H9 (cell line): Measurements from ENCODE around the gene CRB3. TPM values are rescaled to one million over a fixed set of nuclear protein-coding genes. Genes with fewer than 3 reads are reported as not detected.

Experiments used
- DNase-seq: peaks from one replicate; pipeline ENCODE4 v3.0.0-alpha.2; 2017
- H2AFZ ChIP-seq: one replicate; pipeline ENCODE4 v1.6.1; 2013; ENCODE audit warnings: mild to moderate bottlenecking, low read length, control low read depth, moderate library complexity
- H2AK5ac ChIP-seq: 2 replicates; pipeline ENCODE4 v1.6.1; 2013; ENCODE audit warnings: low read length, control low read depth, mixed read lengths; ENCODE audit not compliant: insufficient read length
- H2BK120ac ChIP-seq: one replicate; pipeline ENCODE4 v1.6.1; 2013; ENCODE audit warnings: low read depth, mild to moderate bottlenecking, low read length, control low read depth, inconsistent platforms; ENCODE audit not compliant: poor library complexity, severe bottlenecking
- H2BK12ac ChIP-seq: 2 replicates; pipeline ENCODE4 v1.6.1; 2013; ENCODE audit warnings: low read length, control low read depth, mixed read lengths, low read depth; ENCODE audit not compliant: insufficient read length
- H2BK15ac ChIP-seq: 2 replicates; pipeline ENCODE4 v1.6.1; 2013; ENCODE audit warnings: low read depth, low read length, control low read depth
- H2BK20ac ChIP-seq: one replicate; pipeline ENCODE4 v1.6.1; 2013; ENCODE audit warnings: low read depth, mild to moderate bottlenecking, low read length, control low read depth, inconsistent platforms; ENCODE audit not compliant: poor library complexity, severe bottlenecking
- H2BK5ac ChIP-seq: 2 replicates; pipeline ENCODE4 v1.6.1; 2013; ENCODE audit warnings: low read length, control low read depth, mixed read lengths; ENCODE audit not compliant: insufficient read length
- H3K14ac ChIP-seq: 2 replicates; pipeline ENCODE4 v1.6.1; 2013; ENCODE audit warnings: low read length, control low read depth; ENCODE audit not compliant: insufficient read depth
- H3K18ac ChIP-seq: 2 replicates; pipeline ENCODE4 v1.6.1; 2013; ENCODE audit warnings: low read depth, mild to moderate bottlenecking, mixed read lengths, low read length, control low read depth; ENCODE audit not compliant: insufficient read length
- H3K23ac ChIP-seq: 2 replicates; pipeline ENCODE4 v1.6.1; 2013; ENCODE audit warnings: low read length, control low read depth, mixed read lengths, low read depth; ENCODE audit not compliant: insufficient read length
- H3K23me2 ChIP-seq: 2 replicates; pipeline ENCODE4 v1.6.1; 2013; ENCODE audit warnings: low read depth, mild to moderate bottlenecking, mixed read lengths, low read length, control low read depth; ENCODE audit not compliant: insufficient read length, poor library complexity, severe bottlenecking
- H3K27ac ChIP-seq: 2 replicates; pipeline ENCODE4 v1.5.1; 2013; ENCODE audit warnings: low read length, control low read depth, mixed read lengths, low read depth; ENCODE audit not compliant: insufficient read length
- H3K27me3 ChIP-seq: 2 replicates; pipeline ENCODE4 v1.6.1; 2013; ENCODE audit warnings: low read length, control low read depth, inconsistent platforms; ENCODE audit not compliant: insufficient read depth
- H3K4ac ChIP-seq: 2 replicates; pipeline ENCODE4 v1.6.1; 2013; ENCODE audit warnings: low read depth, mild to moderate bottlenecking, control low read depth, inconsistent platforms, low read length, moderate library complexity
- H3K4me1 ChIP-seq: 2 replicates; pipeline ENCODE4 v1.6.1; 2013; ENCODE audit warnings: low read length, control low read depth, inconsistent platforms; ENCODE audit not compliant: insufficient read depth
- H3K4me2 ChIP-seq: 2 replicates; pipeline ENCODE4 v1.6.1; 2013; ENCODE audit warnings: low read length, control low read depth, mixed read lengths; ENCODE audit not compliant: insufficient read length, insufficient read depth
- H3K56ac ChIP-seq: 2 replicates; pipeline ENCODE4 v1.6.1; 2013; ENCODE audit warnings: low read depth, mild to moderate bottlenecking, mixed read lengths, low read length, control low read depth; ENCODE audit not compliant: insufficient read length
- H3K79me1 ChIP-seq: 2 replicates; pipeline ENCODE4 v1.6.1; 2013; ENCODE audit warnings: low read depth, mild to moderate bottlenecking, moderate library complexity, low read length, control low read depth, inconsistent platforms; ENCODE audit not compliant: insufficient read depth, poor library complexity, severe bottlenecking
- H3K79me2 ChIP-seq: 2 replicates; pipeline ENCODE4 v1.6.1; 2013; ENCODE audit warnings: low read length, control low read depth, inconsistent platforms; ENCODE audit not compliant: insufficient read depth
- H3K9ac ChIP-seq: 2 replicates; pipeline ENCODE4 v1.6.1; 2013; ENCODE audit warnings: low read length, control low read depth, mixed read lengths; ENCODE audit not compliant: insufficient read length; ENCODE audit errors: extremely low read depth
- H3K9me3 ChIP-seq: one replicate; pipeline ENCODE4 v1.6.1; 2013; ENCODE audit warnings: low read depth, low read length, inconsistent platforms; ENCODE audit not compliant: control insufficient read depth
- H3T11ph ChIP-seq: one replicate; pipeline ENCODE4 v1.6.1; 2013; ENCODE audit warnings: mild to moderate bottlenecking, low read length, control low read depth, inconsistent platforms
- H4K20me1 ChIP-seq: one replicate; pipeline ENCODE4 v1.6.1; 2013; ENCODE audit not compliant: control insufficient read depth, insufficient read length, insufficient read depth
- H4K5ac ChIP-seq: 2 replicates; pipeline ENCODE4 v1.6.1; 2013; ENCODE audit warnings: low read depth, mild to moderate bottlenecking, mixed read lengths, low read length, control low read depth; ENCODE audit not compliant: insufficient read length
- H4K8ac ChIP-seq: replicated peaks from 2 replicates; pipeline ENCODE4 v1.6.1; 2013; ENCODE audit warnings: low read length, control low read depth, mixed read lengths, low read depth; ENCODE audit not compliant: insufficient read length
- H4K91ac ChIP-seq: 2 replicates; pipeline ENCODE4 v1.6.1; 2013; ENCODE audit warnings: low read depth, mild to moderate bottlenecking, moderate library complexity, mixed read lengths, low read length, control low read depth; ENCODE audit not compliant: insufficient read length
- H3K27ac Mint-ChIP-seq, 3 experiments: 2 replicates in 2 of 3; 3 replicates in 1 of 3; pipeline ENCODE4 v1.8.0; 2020 to 2021; ENCODE audit warnings: mixed read lengths in 3 of 3, mild to moderate bottlenecking in 1 of 3, moderate library complexity in 1 of 3
- H3K27me3 Mint-ChIP-seq: 2 replicates; pipeline ENCODE4 v1.8.0; 2021; ENCODE audit warnings: low read depth, mild to moderate bottlenecking, moderate library complexity, mixed read lengths
- H3K36me3 Mint-ChIP-seq, 3 experiments: 2 replicates in 2 of 3; 3 replicates in 1 of 3; pipeline ENCODE4 v1.8.0; 2020 to 2021; ENCODE audit warnings: low read depth in 3 of 3, mixed read lengths in 3 of 3; ENCODE audit not compliant: insufficient read depth in 1 of 3
- H3K4me1 Mint-ChIP-seq, 2 experiments: 2 replicates each; pipeline ENCODE4 v1.8.0; 2020; ENCODE audit warnings: mixed read lengths in 2 of 2
- H3K4me3 Mint-ChIP-seq, 2 experiments: 2 replicates in 1 of 2; 3 replicates in 1 of 2; pipeline ENCODE4 v1.8.0; 2020 to 2021; ENCODE audit warnings: mild to moderate bottlenecking in 2 of 2, mixed read lengths in 2 of 2, moderate library complexity in 1 of 2
- H3K9me3 Mint-ChIP-seq, 2 experiments: 2 replicates in 1 of 2; 3 replicates in 1 of 2; pipeline ENCODE4 v1.8.0; 2020; ENCODE audit warnings: mild to moderate bottlenecking in 2 of 2, mixed read lengths in 2 of 2, moderate library complexity in 1 of 2
- WGBS: extraction: QIAGEN DNeasy Blood & Tissue Kit; methylation state at CpG from one replicate; pipeline ENCODE4 v1.1.7; 2013; ENCODE audit warnings: missing lambda C conversion rate, low lambda C conversion rate, mixed read lengths; ENCODE audit not compliant: insufficient read length; ENCODE audit errors: extremely low coverage; 5-methylcytosine and 5-hydroxymethylcytosine counted together
- total RNA-seq: library from RNA; stranded (reverse); gene quantifications from 2 replicates; pipeline ENCODE4 v1.2.1, GENCODE V29; 2021
- TF ChIP-seq, protein P1 (sequence below): fragments of 200-600 bp; sonication (generic); conservative IDR thresholded peaks from 3 replicates; pipeline ENCODE4 v1.8.0; 2021; ENCODE audit warnings: antibody characterized with exemption, mild to moderate bottlenecking

CRB3 gene
- total RNA-seq, 1 experiment from 2014 or later: 32.1 TPM

DNA sequence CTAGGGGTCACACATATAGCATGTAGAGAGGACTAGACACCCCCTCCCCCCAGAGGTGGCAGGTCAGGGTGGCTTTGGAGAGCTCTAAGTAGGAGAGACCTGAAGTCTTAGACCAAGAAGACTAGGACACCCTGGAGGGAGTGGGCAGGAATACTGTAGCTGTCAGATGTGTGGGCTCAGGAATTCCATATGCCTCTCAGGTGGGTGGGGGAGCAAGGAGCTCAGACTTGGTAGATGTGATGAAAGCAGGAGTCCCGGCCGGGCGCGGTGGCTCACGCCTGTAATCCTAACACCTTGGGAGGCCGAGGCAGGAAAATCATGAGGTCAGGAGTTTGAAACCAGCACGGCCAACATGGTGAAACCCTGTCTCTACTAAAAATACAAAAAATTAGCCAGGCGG lies 1.6 kb downstream of the CRB3 start:
- no peaks in the 10 kb centered on the region for H3K9me3 ChIP-seq

More for the DNA sequence above, 1.6 kb downstream of the CRB3 start:
- H3K27ac Mint-ChIP-seq: peak overlapping the region in 1 of 3 experiments; percentile 65; a peak in 1 of 7 replicates
- Histone ChIP-seq H2AFZ (no peak overlapping the region), H2BK5ac (no peak overlapping the region), H3K79me2 (no peaks in the 10 kb centered on the region), H2BK12ac (no peak overlapping the region), H3K56ac (no peak overlapping the region), H3K14ac (no peak overlapping the region), H2BK120ac (no peak overlapping the region), H3K23ac (no peak overlapping the region), H3K4ac (no peak overlapping the region), H3K27me3 (no peaks in the 10 kb centered on the region), H4K5ac (no peak overlapping the region), H4K20me1 (no peaks in the 10 kb centered on the region), H3K23me2 (peaks cover 5% of the 10 kb centered on the region), H3K9ac (no peak overlapping the region), H4K91ac (no peak overlapping the region), H4K8ac (no peak overlapping the region), H3K4me2 (no peak overlapping the region), H2BK20ac (no peak overlapping the region), H3T11ph (no peak overlapping the region), H3K79me1 (no peaks in the 10 kb centered on the region), H2AK5ac (no peak overlapping the region), H2BK15ac (no peak overlapping the region), H3K18ac (no peak overlapping the region), H3K4me1 (no peaks in the 10 kb centered on the region), H3K27ac (no peak overlapping the region)
- peaks cover 0 to 31% (median 23%) of the 10 kb centered on the region in 3 experiments; a peak in 5 of 7 replicates for H3K36me3 Mint-ChIP-seq
- peak overlapping the region; percentile 67 to 83; a peak in 3 of 5 replicates for H3K4me3 Mint-ChIP-seq
- TF ChIP-seq, protein P1, sequence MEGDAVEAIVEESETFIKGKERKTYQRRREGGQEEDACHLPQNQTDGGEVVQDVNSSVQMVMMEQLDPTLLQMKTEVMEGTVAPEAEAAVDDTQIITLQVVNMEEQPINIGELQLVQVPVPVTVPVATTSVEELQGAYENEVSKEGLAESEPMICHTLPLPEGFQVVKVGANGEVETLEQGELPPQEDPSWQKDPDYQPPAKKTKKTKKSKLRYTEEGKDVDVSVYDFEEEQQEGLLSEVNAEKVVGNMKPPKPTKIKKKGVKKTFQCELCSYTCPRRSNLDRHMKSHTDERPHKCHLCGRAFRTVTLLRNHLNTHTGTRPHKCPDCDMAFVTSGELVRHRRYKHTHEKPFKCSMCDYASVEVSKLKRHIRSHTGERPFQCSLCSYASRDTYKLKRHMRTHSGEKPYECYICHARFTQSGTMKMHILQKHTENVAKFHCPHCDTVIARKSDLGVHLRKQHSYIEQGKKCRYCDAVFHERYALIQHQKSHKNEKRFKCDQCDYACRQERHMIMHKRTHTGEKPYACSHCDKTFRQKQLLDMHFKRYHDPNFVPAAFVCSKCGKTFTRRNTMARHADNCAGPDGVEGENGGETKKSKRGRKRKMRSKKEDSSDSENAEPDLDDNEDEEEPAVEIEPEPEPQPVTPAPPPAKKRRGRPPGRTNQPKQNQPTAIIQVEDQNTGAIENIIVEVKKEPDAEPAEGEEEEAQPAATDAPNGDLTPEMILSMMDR: no peak
- no peak for DNase-seq
- no peaks in the 10 kb centered on the region for H3K9me3 Mint-ChIP-seq
- peaks cover 7% of the 10 kb centered on the region for H3K27me3 Mint-ChIP-seq
- peaks cover 12 to 28% of the 10 kb centered on the region in 2 experiments for H3K4me1 Mint-ChIP-seq
- no CpG with 5 or more reads among the region's 8 CpGs for WGBS
